ENCODE measurements around the gene TRIM27. TPM values are rescaled to one million over a fixed set of nuclear protein-coding genes. Genes with fewer than 3 reads are reported as not detected.
"Not testable (repeated sequence)": the region's sequence is repeated elsewhere in the genome, so short reads cannot be mapped to it uniquely, and the experiment has no call there.

Gene TRIM27
- total RNA-seq, 4 donors from 2014 or later: 24.6 to 108 (median 48.7) TPM

GRCh38 chr6:28960846-28961500 lies 37.2 kb upstream of the TRIM27 start:
- intact Hi-C loops (cut with DNase I; ENCODE audit: low total_unique reads): no loop called here
- no peaks in the 10 kb centered on the region for H3K4me1 ChIP-seq
- H3K27ac ChIP-seq: no peak overlapping the region
- H3K9me3 ChIP-seq: no peaks in the 10 kb centered on the region
- no peak for TF ChIP-seq CTCF (IDR thresholded peaks at IDR 0.05)
- no peak for TF ChIP-seq POLR2A (IDR thresholded peaks at IDR 0.05)
- no peaks in the 10 kb centered on the region for H3K36me3 ChIP-seq
- H3K4me3 ChIP-seq: no peak overlapping the region
- no peaks in the 10 kb centered on the region for H3K27me3 ChIP-seq
- DNase-seq: no peak

GRCh38 chr6:28958561-28959243 lies 34.9 kb upstream of the TRIM27 start:
- H3K4me3 ChIP-seq; H3K27ac ChIP-seq; H3K36me3 ChIP-seq; H3K4me1 ChIP-seq; intact Hi-C loops (cut with DNase I; ENCODE audit: low total_unique reads); DNase-seq; H3K9me3 ChIP-seq; H3K27me3 ChIP-seq: not testable (repeated sequence)

- H3K4me1 ChIP-seq; intact Hi-C loops (cut with DNase I; ENCODE audit: low total_unique reads); H3K9me3 ChIP-seq; H3K27me3 ChIP-seq; H3K27ac ChIP-seq; H3K4me3 ChIP-seq; DNase-seq; H3K36me3 ChIP-seq: not testable (repeated sequence)
Measured at GRCh38 chr6:28957795-28958314, 34.1 kb upstream of the TRIM27 start.

GRCh38 chr6:28956331-28956730 lies 32.5 kb upstream of the TRIM27 start:
- TF ChIP-seq POLR2A (IDR thresholded peaks at IDR 0.05) (no peak), CTCF (IDR thresholded peaks at IDR 0.05) (no peak)
- DNase-seq: no peak
- H3K27ac ChIP-seq: no peak overlapping the region
- intact Hi-C loops (cut with DNase I; ENCODE audit: low total_unique reads): no loop called here
- no peaks in the 10 kb centered on the region for H3K4me1 ChIP-seq
- no peaks in the 10 kb centered on the region for H3K27me3 ChIP-seq
- H3K9me3 ChIP-seq: no peaks in the 10 kb centered on the region
- H3K4me3 ChIP-seq: no peak overlapping the region
- no peaks in the 10 kb centered on the region for H3K36me3 ChIP-seq

GRCh38 chr6:28953585-28954258 lies 29.9 kb upstream of the TRIM27 start:
- no peaks in the 10 kb centered on the region for H3K27me3 ChIP-seq
- peak overlapping the region; percentile 11 to 13 for H3K4me3 ChIP-seq
- intact Hi-C loops (cut with DNase I; ENCODE audit: low total_unique reads): no loop called here
- TF ChIP-seq CTCF (IDR thresholded peaks at IDR 0.05): no peak
- no peak for TF ChIP-seq POLR2A (IDR thresholded peaks at IDR 0.05)
- H3K36me3 ChIP-seq: no peaks in the 10 kb centered on the region
- H3K27ac ChIP-seq: no peak overlapping the region
- H3K9me3 ChIP-seq: no peaks in the 10 kb centered on the region
- H3K4me1 ChIP-seq: no peaks in the 10 kb centered on the region
- DNase-seq: no peak

- Histone ChIP-seq H3K27ac (no peak overlapping the region), H3K27me3 (no peaks in the 10 kb centered on the region), H3K36me3 (no peaks in the 10 kb centered on the region), H3K9me3 (no peaks in the 10 kb centered on the region), H3K4me3 (peak overlapping the region; percentile 11 to 13), H3K4me1 (no peaks in the 10 kb centered on the region)
- intact Hi-C loops (cut with DNase I; ENCODE audit: low total_unique reads): no loop called here
- DNase-seq: peak in 1 of 2 donors; percentile 24
- TF ChIP-seq CTCF (IDR thresholded peaks at IDR 0.05): no peak
- no peak for TF ChIP-seq POLR2A (IDR thresholded peaks at IDR 0.05)
Measured at GRCh38 chr6:28953039-28953584, 29.3 kb upstream of the TRIM27 start.

GRCh38 chr6:28949656-28950195 lies 25.9 kb upstream of the TRIM27 start:
- DNase-seq; H3K36me3 ChIP-seq; H3K27me3 ChIP-seq; H3K4me1 ChIP-seq; H3K27ac ChIP-seq; H3K9me3 ChIP-seq; H3K4me3 ChIP-seq; intact Hi-C loops (cut with DNase I; ENCODE audit: low total_unique reads): not testable (repeated sequence)
